ENCODE measurements around the gene CEP68.

DNA sequence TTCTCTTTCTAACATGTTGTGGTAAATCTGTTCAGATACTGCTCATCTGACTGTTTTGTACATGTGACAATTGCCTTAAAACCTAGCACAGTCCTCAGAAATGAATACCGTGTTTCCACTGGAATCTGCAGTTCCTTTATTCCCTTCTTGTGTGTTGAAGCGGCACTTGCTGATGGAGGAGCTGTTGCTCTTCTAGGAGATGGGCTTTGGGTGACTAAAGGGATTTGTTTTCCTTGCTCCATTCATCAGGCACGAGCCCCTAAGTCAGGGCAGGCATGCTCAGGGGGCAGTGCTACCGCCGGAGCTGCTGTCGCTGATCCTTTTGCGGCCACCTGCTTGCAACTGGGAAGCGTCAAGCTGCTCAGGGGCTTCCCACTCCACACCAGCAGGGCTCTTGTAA lies 32.5 kb upstream of the CEP68 start:
- no peak for TF ChIP-seq EP300 (IDR thresholded peaks at IDR 0.05)
- TF ChIP-seq CTCF (IDR thresholded peaks at IDR 0.05) = no peak
